ENCODE results near the gene SRSF2.

- TF ChIP-seq, protein P1, sequence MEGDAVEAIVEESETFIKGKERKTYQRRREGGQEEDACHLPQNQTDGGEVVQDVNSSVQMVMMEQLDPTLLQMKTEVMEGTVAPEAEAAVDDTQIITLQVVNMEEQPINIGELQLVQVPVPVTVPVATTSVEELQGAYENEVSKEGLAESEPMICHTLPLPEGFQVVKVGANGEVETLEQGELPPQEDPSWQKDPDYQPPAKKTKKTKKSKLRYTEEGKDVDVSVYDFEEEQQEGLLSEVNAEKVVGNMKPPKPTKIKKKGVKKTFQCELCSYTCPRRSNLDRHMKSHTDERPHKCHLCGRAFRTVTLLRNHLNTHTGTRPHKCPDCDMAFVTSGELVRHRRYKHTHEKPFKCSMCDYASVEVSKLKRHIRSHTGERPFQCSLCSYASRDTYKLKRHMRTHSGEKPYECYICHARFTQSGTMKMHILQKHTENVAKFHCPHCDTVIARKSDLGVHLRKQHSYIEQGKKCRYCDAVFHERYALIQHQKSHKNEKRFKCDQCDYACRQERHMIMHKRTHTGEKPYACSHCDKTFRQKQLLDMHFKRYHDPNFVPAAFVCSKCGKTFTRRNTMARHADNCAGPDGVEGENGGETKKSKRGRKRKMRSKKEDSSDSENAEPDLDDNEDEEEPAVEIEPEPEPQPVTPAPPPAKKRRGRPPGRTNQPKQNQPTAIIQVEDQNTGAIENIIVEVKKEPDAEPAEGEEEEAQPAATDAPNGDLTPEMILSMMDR (IDR thresholded peaks at IDR 0.05): no peak
- no peak for TF ChIP-seq POLR2A (IDR thresholded peaks at IDR 0.05)
These were observed 52.4 kb downstream of the SRSF2 start for GRCh38 chr17:76684756-76685155.

Measured in uterus (tissue), 2 donors.